Liver (tissue), 3 donors: ENCODE results near the gene CCDC12.

Experiments
- CTCF ChIP-seq: fragments of 150-350 bp; IDR thresholded peaks from 2 replicates; pipeline ENCODE4 v1.5.1; 2017; ENCODE audit warnings: improper control_type of control experiment, low read depth, low read length; ENCODE audit not compliant: missing input control
- HNF4A ChIP-seq, 2 donors: conservative IDR thresholded peaks; 2 replicates each; pipeline ENCODE4 v1.6.1; 2016; ENCODE audit warnings: antibody characterized with exemption in 2 of 2, mild to moderate bottlenecking in 2 of 2
- JUND ChIP-seq, 2 donors: IDR thresholded peaks; 2 replicates each; pipeline ENCODE4 v1.6.1; 2016; ENCODE audit warnings: antibody characterized with exemption in 2 of 2
- RAD21 ChIP-seq, 2 donors: IDR thresholded peaks; 2 replicates each; pipeline ENCODE4 v1.6.1; 2016; ENCODE audit warnings: antibody characterized with exemption in 2 of 2, mild to moderate bottlenecking in 2 of 2
- REST ChIP-seq: IDR thresholded peaks from 2 replicates; pipeline ENCODE4 v1.6.1; 2016; ENCODE audit warnings: antibody characterized with exemption, mild to moderate bottlenecking
- donor health status: healthy.
- donor health status: healthy.

GRCh38 chr3:46894256-46894655 lies 82.3 kb downstream of the CCDC12 start:
- TF ChIP-seq CTCF: no peak
- TF ChIP-seq RAD21 (IDR thresholded peaks at IDR 0.05): no peak
- no peak for TF ChIP-seq JUND (IDR thresholded peaks at IDR 0.05)
- no peak for TF ChIP-seq HNF4A (conservative IDR thresholded peaks at IDR 0.05)
- no peak for TF ChIP-seq REST
